HG02938 (cell line): ENCODE measurements around the gene AP2A1.
"Not testable (repeated sequence)": the region's sequence is repeated elsewhere in the genome, so short reads cannot be mapped to it uniquely, and the experiment has no call there.

Source experiments
- ATAC-seq: cut with Tn5 transposase; IDR thresholded peaks from one replicate; pipeline ENCODE4 v1.9.1; 2021; ENCODE audit warnings: mild to moderate bottlenecking, moderate library complexity; ENCODE audit not compliant: unreplicated experiment

AP2A1 gene

GRCh38 chr19:49811328-49811727 lies 44.5 kb downstream of the AP2A1 start:
- no peak for ATAC-seq

DNA sequence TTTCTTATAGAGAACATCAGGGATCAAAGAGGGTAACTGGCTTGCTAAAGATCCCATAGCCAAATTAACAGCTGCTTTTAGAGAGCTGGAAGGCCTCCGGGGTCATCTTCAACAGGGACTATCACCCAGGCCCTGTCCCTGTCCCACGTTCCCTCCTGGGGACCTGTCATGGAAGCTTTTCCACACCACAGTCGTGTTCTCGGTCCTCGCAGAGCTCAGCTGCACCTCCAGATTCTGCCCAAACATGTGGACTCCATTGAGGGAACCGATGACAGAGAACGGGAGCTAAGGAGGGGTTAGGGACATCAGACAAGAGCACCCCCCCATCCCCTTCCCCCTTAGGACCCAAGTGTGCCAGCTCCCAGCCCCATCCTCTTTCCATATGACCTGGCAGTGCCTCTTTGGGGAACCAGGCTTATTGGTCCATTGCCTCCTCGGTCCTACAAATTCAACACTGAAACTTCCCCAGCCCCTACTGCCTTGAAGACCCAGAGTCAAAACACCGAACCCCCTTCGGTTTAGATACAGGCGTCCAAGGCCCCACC lies 45.7 kb downstream of the AP2A1 start:
- no peak for ATAC-seq

- ATAC-seq: peak; percentile 48
Measured at GRCh38 chr19:49812997-49813861, 46.4 kb downstream of the AP2A1 start, which contains the start of gene FUZ. TSS of gene FUZ (minus strand) at chr19:49813292. CDS start at chr19:49813106, 186 bp downstream.

- no peak for ATAC-seq
Measured at GRCh38 chr19:49814010-49814409, 47.2 kb downstream of the AP2A1 start.

DNA sequence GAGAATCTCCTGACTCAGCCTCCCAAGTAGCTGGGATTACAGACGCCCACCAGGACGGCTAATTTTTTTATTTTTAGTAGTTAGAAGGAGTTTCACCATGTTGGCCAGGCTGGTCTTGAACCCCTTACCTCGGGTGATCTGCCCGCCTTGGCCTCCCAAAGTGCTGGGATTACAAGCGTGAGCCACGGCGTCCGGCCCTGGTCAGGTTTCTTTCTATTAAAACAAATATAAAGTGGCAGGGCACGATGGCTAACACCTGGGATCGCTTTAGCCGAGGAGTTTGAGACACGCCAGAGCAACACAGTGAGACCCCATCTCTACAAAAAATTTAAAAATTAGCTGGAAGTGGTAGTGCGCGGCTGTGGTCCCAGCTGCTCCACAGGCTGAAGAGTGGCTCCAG lies 49.8 kb downstream of the AP2A1 start:
- ATAC-seq: no peak

DNA sequence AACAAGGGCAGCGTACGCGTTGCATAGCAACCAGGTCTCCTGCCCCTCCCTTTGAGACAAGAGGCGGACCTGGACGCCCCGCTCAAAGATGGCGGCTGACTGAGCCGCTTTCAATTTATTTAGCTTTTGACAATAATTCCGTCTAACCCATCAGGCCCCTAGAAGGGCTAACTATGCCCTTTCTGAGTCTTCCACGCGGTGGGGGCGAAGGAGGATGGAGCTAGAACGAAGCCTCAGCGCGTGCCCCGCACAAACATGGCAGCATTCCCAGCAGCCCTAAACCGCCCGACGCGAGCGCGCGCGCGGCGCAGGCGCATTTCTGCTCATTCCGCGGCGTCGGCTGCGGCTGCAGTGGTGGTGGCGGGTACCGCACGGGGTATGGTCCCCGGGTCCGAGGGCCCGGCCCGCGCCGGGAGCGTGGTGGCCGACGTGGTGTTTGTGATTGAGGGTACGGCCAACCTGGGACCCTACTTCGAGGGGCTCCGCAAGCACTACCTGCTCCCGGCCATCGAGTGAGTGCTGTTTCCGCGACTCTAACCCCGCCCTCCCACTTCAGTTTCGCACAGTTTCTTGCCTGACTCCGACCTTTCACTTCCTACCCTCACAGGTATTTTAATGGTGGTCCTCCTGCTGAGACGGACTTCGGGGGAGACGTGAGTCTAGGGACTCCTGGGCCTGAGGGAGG lies 51.3 kb downstream of the AP2A1 start, which contains the start of gene MED25:
Gene MED25, plus strand, starts transcription at position 326 of the 685 bp plus-strand sequence. Its CDS starts 53 bp downstream, at position 379.
- ATAC-seq: peak; percentile 51

GRCh38 chr19:49818649-49819370 lies 52.0 kb downstream of the AP2A1 start:
- no peak for ATAC-seq

- ATAC-seq: not testable (repeated sequence)
Measured at GRCh38 chr19:49819452-49820115, 52.8 kb downstream of the AP2A1 start.

DNA sequence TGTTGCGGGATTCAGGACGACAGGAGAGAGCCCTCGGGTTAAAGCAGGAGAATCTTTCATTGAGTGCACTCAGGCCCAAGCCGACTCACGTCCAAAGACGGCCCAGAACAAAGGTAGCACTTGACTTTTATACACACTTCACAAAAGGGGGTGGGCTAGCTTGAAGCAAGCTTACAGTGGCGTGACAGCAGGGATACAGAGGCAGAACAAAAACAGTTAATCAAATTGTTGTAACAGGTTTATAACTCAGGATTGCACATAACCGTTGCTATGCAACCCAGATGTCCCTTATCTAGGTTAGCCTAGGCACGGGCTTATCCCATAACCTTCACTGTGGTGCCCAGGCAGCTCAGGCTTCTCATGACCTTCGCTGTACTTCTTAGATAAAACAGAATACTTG lies 53.3 kb downstream of the AP2A1 start:
- no peak for ATAC-seq

- ATAC-seq: no peak
Measured at GRCh38 chr19:49823472-49823871, 56.7 kb downstream of the AP2A1 start.

- no peak for ATAC-seq
Measured at GRCh38 chr19:49824662-49825061, 57.9 kb downstream of the AP2A1 start.

- ATAC-seq: no peak
Measured at GRCh38 chr19:49827034-49827433, 60.2 kb downstream of the AP2A1 start.

- ATAC-seq: no peak
Measured at GRCh38 chr19:49829200-49829599, 62.4 kb downstream of the AP2A1 start.

DNA sequence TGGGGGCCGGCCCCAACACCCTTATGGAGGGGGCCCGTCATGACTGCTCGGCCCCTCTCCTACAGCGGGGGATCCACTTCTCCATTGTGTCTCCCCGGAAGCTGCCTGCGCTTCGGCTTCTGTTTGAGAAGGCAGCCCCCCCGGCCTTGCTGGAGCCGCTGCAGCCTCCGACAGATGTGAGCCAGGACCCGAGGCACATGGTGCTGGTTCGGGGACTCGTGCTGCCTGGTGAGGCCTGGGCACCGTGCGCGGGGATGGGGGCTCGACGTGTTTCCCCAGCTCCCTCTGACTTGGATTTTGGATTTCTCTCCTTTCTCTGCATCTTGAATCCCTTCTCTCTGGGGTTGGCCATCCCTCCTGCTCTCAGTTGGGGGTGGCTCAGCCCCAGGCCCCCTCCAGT lies 62.9 kb downstream of the AP2A1 start:
- no peak for ATAC-seq

GRCh38 chr19:49830766-49831165 lies 64.0 kb downstream of the AP2A1 start:
- no peak for ATAC-seq

GRCh38 chr19:49831592-49831991 lies 64.8 kb downstream of the AP2A1 start:
- no peak for ATAC-seq

DNA sequence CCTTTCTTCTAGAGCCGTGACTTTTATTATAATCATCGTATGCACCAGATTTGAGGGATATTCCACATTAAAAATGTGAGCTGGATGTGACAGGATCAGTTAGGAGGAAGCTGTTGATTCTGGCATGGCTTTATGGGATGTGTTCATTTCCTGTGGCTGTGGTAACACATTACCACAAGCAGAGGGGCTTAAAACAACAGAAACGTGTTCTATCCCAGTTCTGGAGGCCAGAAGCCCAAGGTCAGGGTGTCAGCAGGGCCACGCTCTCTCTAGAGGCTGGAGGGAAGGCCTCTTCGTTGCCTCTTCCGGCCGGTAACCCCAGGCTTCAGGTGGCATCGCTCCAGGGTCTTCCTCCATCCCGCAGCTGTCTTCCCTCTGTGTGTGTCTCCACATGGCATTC lies 65.8 kb downstream of the AP2A1 start:
- ATAC-seq: no peak

- no peak for ATAC-seq
Measured at GRCh38 chr19:49833599-49833998, 66.8 kb downstream of the AP2A1 start.

DNA sequence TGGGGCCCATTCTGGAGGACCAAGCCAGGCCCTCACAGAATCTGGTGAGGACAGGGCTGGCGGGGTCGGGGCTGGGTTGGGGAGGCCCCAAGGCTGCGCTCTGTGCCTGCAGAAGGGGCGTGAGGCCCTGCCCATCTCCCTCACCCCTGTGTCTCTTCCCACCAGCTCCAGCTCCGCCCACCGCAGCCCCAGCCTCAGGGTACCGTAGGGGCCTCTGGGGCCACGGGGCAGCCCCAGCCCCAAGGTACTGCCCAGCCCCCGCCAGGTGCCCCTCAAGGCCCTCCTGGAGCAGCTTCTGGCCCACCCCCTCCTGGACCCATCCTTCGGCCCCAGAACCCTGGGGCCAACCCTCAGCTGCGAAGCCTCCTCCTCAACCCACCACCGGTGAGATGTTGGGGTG lies 68.8 kb downstream of the AP2A1 start:
- no peak for ATAC-seq

GRCh38 chr19:49836176-49837008 lies 69.6 kb downstream of the AP2A1 start:
- no peak for ATAC-seq
